SK-N-SH (cell line): ENCODE results near the gene SPC25.

Experiments used
- EZH2phosphoT487 ChIP-seq: fragments of 200-600 bp; sonication (generic); IDR thresholded peaks from 2 replicates; pipeline ENCODE4 v1.6.1; 2017; ENCODE audit warnings: low read depth, mixed run types, mild to moderate bottlenecking, antibody characterized with exemption, moderate library complexity, borderline replicate concordance
- NRF1 ChIP-seq: IDR thresholded peaks from 2 replicates; pipeline ENCODE4 v1.6.1; 2012; ENCODE audit warnings: low read depth, mild to moderate bottlenecking, low read length
- RAD21 ChIP-seq: IDR thresholded peaks from 2 replicates; pipeline ENCODE4 v1.6.1; 2012; ENCODE audit warnings: mild to moderate bottlenecking, low read length
- RXRA ChIP-seq: IDR thresholded peaks from 2 replicates; pipeline ENCODE4 v1.4.0; 2012; ENCODE audit warnings: low read depth, mild to moderate bottlenecking, borderline replicate concordance
- SIN3A ChIP-seq: IDR thresholded peaks from 2 replicates; pipeline ENCODE4 v1.6.1; 2012; ENCODE audit warnings: low read depth, mild to moderate bottlenecking, low read length, moderate library complexity, borderline replicate concordance
- TCF12 ChIP-seq: IDR thresholded peaks from 2 replicates; pipeline ENCODE4 v1.4.0; 2012
- TF ChIP-seq, protein P1 (sequence below): fragments of 200-600 bp; sonication (generic); IDR thresholded peaks from 2 replicates; pipeline ENCODE4 v1.6.1; 2017; ENCODE audit warnings: antibody characterized with exemption, mild to moderate bottlenecking, moderate library complexity
- TF ChIP-seq, protein P2 (sequence below): IDR thresholded peaks from 2 replicates; pipeline ENCODE4 v1.4.0; 2012; ENCODE audit warnings: low read depth

DNA sequence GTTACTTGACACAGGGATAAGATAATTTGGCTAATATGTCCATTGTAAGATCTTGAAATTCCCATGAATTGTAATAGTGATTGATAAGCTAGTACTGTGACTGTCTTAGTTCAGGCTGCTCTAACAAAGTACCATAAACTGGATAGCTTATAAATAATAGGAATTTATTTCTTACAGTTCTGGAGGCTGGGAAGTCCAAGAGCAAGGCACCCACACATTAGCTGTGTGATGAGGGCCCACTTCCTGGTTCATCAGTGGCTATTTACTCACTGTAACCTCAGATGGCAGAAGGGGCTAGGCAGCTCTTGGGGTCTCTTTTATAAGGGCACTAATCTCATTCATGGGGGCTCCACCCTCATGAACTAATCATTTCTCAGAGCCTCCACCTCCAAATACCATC lies 59.3 kb downstream of the SPC25 start:
- no peak for TF ChIP-seq RAD21
- no peak for TF ChIP-seq NRF1
- TF ChIP-seq, protein P1, sequence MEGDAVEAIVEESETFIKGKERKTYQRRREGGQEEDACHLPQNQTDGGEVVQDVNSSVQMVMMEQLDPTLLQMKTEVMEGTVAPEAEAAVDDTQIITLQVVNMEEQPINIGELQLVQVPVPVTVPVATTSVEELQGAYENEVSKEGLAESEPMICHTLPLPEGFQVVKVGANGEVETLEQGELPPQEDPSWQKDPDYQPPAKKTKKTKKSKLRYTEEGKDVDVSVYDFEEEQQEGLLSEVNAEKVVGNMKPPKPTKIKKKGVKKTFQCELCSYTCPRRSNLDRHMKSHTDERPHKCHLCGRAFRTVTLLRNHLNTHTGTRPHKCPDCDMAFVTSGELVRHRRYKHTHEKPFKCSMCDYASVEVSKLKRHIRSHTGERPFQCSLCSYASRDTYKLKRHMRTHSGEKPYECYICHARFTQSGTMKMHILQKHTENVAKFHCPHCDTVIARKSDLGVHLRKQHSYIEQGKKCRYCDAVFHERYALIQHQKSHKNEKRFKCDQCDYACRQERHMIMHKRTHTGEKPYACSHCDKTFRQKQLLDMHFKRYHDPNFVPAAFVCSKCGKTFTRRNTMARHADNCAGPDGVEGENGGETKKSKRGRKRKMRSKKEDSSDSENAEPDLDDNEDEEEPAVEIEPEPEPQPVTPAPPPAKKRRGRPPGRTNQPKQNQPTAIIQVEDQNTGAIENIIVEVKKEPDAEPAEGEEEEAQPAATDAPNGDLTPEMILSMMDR, result no peak
- no peak for TF ChIP-seq TCF12
- TF ChIP-seq SIN3A, result no peak
- TF ChIP-seq, protein P2, sequence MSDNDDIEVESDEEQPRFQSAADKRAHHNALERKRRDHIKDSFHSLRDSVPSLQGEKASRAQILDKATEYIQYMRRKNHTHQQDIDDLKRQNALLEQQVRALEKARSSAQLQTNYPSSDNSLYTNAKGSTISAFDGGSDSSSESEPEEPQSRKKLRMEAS, result no peak
- no peak for TF ChIP-seq RXRA
- TF ChIP-seq EZH2phosphoT487, result no peak
